Left renal pelvis (tissue), 4 donors: Measurements from ENCODE around the gene UROC1. TPM values are rescaled to one million over a fixed set of nuclear protein-coding genes. Genes with fewer than 3 reads are reported as not detected.

Experiments
- DNase-seq, 4 donors: peaks; one replicate each; pipeline ENCODE4 v3.0.0-alpha.2; 2013; ENCODE audit warnings: low read depth in 4 of 4, low spot score in 3 of 4
- polyA plus RNA-seq, 4 donors: library from polyadenylated mRNA; unstranded; fragments of 120-200 nt; gene quantifications; one replicate each; pipeline ENCODE4 v1.2.1, GENCODE V29; 2013; ENCODE audit not compliant: insufficient read length in 4 of 4

Gene UROC1
- under 1 TPM in 3 of 4 donors, not detected in 1; 0.13 to 0.22 (median 0.21) TPM for polyA plus RNA-seq

GRCh38 chr3:126517291-126517951 lies at the start of gene UROC1:
UROC1 (minus strand) TSS chr3:126517773; CDS start chr3:126517719, 54 bp downstream.
- DNase-seq: no peak

DNA sequence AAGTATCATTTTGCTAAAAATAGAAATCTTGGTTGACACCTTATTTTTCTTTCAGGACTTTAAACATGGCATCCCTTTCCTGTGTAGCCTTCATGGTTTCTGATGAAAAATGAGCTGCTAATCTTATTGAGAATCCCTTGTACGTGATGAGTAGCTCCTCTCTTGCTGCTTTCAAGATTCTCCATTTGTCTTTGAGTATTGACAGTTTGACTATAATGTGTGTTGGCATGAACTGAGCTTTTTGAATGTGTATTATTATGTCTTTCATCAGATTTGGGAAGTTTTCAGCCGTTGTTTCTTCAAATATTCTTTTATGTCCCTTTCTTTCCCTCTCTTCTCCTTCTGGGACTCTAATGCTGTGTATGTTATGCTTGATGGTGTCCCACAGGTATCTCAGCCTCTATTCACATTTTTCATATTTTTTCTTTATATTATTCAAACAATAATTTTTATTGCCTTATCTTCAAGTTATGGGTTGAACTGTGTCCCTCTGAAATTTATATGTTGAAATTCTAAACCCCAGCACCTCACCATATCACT lies 45.2 kb upstream of the UROC1 start:
- no peak for DNase-seq

DNA sequence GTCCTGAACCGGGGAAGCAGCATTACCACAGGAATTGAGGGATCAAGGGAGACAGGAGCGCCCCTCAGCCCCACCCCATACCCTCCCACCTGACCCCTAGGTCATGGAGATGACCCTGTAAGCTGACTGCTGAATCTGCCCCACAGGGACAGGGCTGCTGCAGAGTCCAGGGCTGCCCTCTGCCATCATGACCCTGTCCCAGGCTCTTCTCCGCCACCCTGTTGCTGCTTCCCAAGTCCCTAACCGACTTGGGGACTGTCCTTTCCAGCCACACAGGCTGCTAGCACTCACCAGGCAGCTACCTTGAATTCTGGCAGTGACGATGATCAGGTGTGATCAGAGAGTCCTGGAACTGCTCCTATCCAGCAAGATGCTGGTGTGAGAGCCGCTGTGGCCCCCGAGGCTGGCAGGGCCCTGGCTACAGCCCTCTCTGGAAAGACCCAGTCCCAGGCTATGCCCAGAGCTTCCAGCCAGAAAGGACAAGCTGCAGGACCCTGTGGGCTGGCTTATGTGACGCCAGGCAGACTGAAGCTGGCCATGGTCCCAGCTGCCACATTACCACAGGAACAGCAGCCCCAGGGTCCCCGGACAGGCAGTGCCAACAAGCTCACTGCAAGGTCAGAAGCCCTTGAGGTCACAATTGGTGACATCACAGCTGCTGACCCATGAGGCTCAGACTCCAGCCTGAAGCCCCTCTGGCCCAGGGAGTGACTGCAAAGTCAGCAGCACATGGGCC lies 40.9 kb upstream of the UROC1 start, which contains the start of gene C3orf22:
C3orf22 (minus strand) TSS at position 597 of the 736 bp plus-strand sequence. CDS start 5,542 bp downstream, outside the sequence.
- no peak for DNase-seq

- DNase-seq: no peak
These were observed 40.2 kb upstream of the UROC1 start for GRCh38 chr3:126557761-126558160.

DNA sequence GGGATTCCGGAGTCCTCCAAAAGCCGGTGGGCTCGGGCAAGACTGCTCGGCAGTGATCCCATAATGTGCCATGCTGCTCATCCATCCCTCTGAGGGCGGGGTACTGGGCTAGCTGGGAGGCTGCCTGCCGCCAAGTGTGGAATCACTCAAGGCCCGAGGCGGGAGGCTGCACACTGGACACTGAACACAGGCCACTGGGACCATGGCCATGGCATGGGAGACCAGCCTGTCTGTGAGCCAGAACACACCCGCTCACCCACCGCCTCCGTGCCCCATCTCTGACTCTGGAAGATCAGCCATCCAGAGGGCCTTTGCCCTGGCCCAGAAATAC lies 39.8 kb upstream of the UROC1 start:
- DNase-seq: no peak

GRCh38 chr3:126556637-126557414 lies 39.3 kb upstream of the UROC1 start:
- no peak for DNase-seq

DNA sequence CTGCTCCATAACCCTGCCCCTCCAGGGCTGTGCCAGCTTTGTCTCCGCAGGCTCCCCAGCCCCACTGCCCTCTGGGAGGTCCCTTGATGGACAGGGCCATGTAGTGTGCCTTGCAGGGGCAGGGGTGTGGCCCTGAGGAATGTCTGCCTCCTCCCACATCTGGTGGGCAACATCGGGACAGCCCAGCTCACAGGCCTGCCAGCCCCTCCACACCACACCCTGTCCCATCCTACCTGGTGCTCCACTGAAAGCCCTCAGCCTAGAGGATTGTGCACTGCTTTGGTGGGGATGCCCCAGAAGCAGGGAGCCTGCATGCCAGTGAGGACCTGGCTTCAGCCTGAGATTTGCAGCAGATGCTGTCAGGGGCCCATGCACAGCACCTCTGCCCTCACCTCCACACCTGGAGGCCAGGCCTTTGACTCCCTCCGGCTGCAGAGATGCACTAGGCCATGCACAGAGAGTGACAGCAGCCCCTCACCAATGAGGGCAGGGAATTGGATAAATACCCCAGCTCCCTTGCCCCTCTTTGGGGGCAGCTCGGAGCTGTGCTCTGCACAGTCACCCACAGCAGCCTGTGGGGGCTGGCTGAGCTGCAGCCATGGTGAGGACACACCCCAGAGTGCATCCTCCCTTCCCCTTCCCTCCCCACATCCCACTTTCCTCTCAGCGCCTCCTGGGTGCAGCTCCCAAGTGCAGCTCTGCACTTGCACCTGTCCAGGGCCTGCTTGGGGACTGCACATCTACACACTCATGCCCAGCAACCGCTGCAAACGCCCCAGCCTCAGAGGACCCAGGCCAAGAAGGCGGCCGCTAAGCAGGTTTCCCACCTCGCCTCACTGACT lies 38.4 kb upstream of the UROC1 start:
- no peak for DNase-seq

GRCh38 chr3:126554560-126555525 lies 37.3 kb upstream of the UROC1 start:
- DNase-seq: no peak

GRCh38 chr3:126553284-126554084 lies 35.9 kb upstream of the UROC1 start:
- DNase-seq: no peak

DNA sequence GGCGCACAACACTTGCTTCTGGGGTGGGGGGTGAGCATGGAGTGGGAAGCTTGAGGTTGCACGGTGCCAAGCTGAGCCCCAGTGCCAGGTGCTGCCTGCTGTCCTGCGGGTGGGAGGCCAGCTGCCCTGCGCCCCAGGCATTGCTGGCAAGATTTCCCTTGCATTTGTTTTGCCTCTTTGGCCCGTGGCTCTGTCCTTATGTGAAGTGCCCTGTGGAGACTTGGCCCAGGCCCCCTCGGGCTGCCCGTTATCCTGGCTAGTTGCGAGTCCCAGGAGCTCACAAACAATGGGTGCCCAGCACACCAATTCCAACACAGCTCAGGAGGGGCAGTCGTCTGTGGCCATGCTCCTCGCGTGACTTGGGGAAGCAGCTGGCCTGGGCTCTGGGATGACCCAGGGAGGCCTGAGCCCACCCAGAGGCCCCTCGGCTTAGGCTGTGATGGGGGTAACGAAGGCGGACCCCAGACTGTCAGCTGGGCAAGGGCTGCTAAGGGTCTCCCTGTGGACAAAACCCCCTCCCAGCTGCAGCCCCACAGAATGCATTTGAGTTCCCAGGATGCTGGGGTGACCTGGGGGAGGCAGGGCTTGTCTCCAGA lies 35.2 kb upstream of the UROC1 start:
- no peak for DNase-seq

- no peak for DNase-seq
These were observed 34.5 kb upstream of the UROC1 start for GRCh38 chr3:126551839-126552687.

- no peak for DNase-seq
These were observed 33.7 kb upstream of the UROC1 start for GRCh38 chr3:126551121-126551838.

DNA sequence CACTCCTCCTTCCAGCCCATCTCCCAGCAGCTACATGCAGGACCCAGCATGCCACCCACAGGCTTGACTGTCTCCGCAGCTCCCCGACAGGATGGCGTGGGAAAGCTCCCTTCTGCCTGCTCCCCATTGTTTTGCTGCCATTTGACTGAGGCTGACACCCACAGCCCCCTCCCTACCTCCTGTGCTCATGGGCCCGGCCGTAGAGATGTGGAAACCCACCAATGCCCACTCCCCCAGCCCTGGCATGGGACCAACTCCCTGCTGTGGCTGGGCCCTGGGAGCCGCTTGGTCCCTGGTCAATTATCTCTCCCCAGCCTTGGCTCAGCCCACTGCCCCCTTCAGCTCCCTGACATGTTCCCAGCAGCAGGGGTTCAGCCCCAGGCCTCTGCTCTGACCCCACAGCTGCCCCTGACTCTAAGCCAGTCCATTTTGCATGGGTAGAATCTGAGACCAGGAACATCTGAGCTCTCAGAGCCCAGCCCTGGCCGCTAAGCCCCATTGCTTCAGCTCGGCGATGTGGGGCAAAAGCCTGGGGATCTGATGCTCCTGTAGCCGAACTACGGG lies 33.0 kb upstream of the UROC1 start:
- no peak for DNase-seq

- no peak for DNase-seq
These were observed 32.4 kb upstream of the UROC1 start for GRCh38 chr3:126549861-126550487.
